GM18498 (cell line): ENCODE results near the gene TRAF3IP3.
A peak's percentile ranks its signal among the peaks of the same experiment; 100 is the strongest.

Experiments used
- ATAC-seq: cut with Tn5 transposase; IDR thresholded peaks from one replicate; pipeline ENCODE4 v1.9.1; 2021; ENCODE audit warnings: mild to moderate bottlenecking, moderate library complexity; ENCODE audit not compliant: unreplicated experiment

The TRAF3IP3 gene

DNA sequence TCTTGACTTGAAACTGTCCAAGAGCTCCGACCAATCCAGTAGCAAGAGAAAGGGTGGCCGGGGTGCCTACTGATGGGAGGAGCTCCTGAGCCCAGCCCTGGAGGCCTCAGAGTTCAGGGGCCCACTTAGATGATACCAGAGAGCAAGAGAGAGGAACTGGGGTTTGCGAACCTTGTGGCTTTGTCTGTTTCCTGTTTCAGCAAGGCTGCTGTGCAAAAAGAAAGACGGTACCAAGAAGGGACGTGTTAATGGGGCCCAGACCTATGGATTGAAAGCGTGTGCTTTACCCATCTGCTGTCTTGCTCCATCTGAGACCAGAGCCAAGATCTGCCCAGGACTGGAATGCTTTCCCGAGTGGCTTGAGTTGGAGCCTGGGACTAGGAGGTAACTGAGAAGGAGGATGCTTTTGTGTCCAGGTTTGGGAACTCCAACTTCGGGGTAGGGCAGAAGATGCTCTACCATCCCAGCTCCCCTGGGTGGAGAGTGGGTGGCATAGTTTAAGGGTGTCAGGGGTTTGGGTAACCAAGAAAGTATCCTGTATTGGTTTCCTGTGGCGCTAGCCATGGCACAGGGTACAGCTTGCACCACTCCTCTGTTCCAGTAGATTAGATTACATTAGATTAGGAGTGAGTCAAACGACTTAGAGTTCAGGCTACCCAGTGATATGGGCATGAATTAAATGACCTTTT lies at the start of gene TRAF3IP3:
Gene TRAF3IP3 (plus strand): TSS at position 128 of the 689 bp plus-strand sequence. CDS start 3,987 bp downstream, outside the sequence.
- peak; percentile 81 for ATAC-seq

DNA sequence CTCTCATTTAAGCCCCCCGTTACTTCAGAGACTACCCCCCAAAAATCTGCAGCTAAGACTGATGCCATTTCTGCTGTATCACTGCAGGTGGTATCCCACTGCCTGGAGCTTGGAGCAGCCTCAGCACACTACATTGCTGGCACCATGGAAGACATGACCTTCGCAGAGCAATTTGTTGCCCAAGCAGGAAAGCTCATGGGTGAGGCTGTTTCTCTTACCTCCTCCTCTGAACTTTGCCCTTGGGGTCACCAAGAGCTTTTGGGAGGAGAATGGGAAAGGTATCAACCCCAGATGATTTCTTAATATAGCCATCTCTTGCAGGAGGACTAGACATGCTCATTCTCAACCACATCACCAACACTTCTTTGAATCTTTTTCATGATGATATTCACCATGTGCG lies 49.2 kb upstream of the TRAF3IP3 start:
- ATAC-seq, result no peak

- ATAC-seq, result no peak
Measured at GRCh38 chr1:209707308-209707707, 48.5 kb upstream of the TRAF3IP3 start.

GRCh38 chr1:209708297-209708696 lies 47.6 kb upstream of the TRAF3IP3 start:
- no peak for ATAC-seq

DNA sequence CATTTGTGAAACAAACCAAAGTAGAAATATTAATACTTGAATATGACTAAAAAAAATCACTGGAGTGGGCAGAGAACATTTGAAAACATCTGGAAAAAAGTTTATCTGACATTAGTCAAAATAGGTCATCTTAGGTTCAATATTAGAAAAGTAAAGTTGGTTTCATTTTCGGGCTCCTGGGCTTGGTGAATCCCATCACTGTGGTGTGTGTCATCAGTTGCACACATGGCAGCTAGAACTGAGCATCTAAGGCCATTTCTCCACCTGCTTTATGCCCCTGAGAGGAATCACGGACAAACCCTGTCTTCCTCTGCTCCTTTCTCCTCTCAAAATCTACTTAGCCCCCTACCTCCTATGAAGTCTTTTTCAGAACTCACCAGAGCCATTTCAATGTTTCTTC lies 45.8 kb upstream of the TRAF3IP3 start:
- peak; percentile 60 for ATAC-seq

- ATAC-seq, result no peak
Measured at GRCh38 chr1:209710847-209711246, 45.0 kb upstream of the TRAF3IP3 start.

GRCh38 chr1:209714338-209714737 lies 41.5 kb upstream of the TRAF3IP3 start:
- no peak for ATAC-seq

DNA sequence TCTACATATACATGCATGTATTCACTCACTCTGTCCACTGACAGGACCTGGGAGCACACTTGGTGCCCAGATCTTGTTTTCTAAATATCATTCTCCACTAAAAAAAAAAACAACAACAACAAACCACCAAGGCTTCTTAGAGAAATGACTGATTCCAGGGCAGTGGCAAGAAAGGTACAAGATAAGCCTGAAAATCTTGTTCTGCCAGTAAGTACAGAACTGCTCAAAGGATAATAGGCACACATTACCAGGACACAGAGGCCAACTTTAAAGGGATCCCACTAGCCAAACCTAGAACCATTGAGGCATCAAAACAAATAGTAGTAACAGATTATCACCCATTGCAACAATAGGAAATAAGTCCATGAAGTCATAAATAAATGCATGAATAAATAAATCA lies 40.5 kb upstream of the TRAF3IP3 start:
- ATAC-seq, result no peak

DNA sequence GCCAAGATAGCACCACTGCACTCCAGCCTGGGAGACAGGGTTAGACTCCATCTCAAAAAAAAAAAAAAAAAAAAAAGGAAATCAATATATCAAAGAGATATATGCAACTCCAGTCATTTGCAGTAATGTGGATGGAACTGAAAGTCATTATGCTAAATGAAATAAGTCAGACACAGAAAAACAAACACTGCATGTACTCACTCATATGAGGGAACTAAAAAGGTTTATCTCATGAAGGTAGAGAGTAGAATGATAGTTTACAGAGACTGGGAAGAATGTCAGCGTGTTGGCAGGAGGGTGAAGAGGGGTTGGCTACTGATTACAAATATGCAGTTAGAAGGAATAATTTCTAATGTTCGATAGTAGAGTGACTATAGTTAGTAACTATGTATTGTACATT lies 38.0 kb upstream of the TRAF3IP3 start:
- ATAC-seq, result no peak

DNA sequence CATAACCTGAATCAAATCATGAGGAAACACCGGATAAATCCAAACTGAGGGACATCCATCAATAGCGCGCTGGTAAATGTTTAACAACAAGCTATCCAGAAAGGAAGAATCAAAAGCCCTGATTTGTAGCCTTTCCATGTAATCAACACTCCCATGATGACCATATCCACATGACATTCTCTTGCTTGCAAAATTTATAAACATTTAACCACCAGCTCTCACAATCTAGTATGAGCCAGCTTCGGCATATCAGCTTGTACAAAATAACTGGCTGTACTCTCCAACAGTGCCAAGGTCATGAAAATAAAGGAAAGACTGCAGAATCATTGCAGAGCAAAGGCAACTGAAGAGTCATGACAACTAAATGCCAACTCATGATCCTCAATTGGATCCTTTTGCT lies 35.5 kb upstream of the TRAF3IP3 start:
- ATAC-seq, result no peak

- no peak for ATAC-seq
Measured at GRCh38 chr1:209720826-209721225, 35.0 kb upstream of the TRAF3IP3 start.

- ATAC-seq, result no peak
Measured at GRCh38 chr1:209721323-209721722, 34.5 kb upstream of the TRAF3IP3 start.

DNA sequence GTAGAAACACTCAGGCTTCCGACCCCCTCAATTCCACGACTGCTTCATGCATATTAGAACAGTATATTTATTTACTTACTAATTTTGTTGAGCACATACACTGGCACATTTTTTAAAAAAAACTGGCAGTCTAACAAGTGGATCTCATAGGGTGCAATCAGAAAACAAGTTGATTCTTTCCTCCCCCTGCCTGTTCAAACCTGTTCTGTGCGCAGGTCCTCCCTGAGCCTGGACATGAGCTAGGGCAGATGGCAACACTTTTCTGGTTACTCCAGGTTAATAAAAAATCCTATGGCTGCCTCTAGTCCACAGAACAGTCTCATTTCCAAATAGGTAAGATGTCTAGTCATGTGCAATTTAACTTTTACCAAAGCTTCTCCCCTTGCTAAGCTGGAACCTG lies 32.6 kb upstream of the TRAF3IP3 start:
- no peak for ATAC-seq

- no peak for ATAC-seq
Measured at GRCh38 chr1:209723756-209724693, 31.8 kb upstream of the TRAF3IP3 start.

DNA sequence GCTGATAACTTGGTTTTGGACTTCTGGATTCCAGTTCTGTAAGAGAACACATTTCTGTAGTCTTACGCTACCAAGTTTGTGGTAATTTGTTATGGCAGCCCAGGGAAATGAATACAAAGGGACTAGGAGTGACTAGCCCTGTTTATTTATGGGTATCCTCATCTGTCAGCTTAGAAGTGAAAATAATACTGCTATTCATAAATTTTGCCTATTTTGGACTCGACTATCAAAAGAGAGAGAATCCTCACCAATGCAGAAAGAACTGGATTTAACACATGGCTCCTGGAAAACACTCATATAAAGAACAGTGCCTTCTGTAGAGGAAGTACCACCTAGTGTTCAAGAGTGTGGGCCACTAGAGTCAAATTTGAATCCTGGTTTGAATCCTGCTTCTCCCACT lies 28.6 kb upstream of the TRAF3IP3 start:
- ATAC-seq, result no peak

- ATAC-seq, result no peak
Measured at GRCh38 chr1:209727785-209728184, 28.1 kb upstream of the TRAF3IP3 start.

GRCh38 chr1:209728466-209728865 lies 27.4 kb upstream of the TRAF3IP3 start:
- ATAC-seq, result no peak

GRCh38 chr1:209729436-209729835 lies 26.4 kb upstream of the TRAF3IP3 start:
- ATAC-seq, result no peak

DNA sequence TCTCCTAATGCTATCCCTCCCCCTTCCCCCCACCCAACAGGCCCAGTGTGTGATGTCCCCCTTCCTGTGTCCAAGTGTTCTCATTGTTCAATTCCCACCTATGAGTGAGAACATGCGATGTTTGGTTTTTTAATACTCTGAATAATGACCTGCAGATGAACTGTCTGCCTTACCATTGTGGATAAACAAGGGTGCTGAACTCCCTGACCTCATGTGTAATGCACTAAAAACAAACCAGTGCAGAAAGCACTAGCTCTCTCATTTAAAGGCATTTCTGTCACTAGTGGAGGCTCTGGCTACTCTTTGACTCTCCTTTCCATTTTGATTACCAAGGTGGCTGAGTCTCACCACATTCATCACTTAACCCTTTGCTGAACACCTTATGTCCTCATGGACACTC lies 23.1 kb upstream of the TRAF3IP3 start:
- ATAC-seq, result no peak

DNA sequence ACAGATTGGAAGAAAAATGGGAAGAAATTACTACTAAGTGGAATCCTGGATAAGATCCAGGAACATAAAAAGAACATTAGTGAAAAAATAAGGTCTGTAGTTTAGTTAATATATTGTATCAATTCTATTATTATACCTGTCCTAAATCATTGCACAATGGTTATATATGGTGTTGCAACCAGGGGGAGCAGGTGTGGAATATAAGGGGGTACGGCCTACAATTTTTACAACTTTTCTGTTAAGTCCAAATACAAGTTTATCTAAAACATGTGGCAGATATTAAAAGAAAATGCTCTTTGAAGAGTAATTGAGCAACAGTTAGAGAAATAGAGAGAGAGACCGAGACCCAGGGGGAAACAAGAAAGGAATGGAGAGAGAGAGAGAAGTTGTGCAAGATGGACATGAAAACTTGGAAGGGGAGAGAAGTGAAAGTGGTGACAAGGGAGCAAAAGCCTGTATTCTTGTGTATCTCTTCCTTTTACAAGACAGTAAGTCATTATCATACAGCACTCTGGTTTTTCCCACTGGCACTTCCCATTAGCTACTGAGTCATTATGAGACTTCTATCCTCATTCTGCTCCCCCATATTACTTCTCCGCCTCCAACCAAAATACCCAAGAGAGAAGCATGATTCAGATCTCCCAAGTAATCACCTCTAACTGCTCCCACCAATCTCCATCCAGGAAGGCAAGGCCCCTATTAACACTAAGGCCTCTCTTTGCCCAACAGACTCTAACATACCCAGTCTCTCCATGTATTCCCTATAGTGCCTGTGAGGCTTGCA lies 22.3 kb upstream of the TRAF3IP3 start:
- no peak for ATAC-seq

DNA sequence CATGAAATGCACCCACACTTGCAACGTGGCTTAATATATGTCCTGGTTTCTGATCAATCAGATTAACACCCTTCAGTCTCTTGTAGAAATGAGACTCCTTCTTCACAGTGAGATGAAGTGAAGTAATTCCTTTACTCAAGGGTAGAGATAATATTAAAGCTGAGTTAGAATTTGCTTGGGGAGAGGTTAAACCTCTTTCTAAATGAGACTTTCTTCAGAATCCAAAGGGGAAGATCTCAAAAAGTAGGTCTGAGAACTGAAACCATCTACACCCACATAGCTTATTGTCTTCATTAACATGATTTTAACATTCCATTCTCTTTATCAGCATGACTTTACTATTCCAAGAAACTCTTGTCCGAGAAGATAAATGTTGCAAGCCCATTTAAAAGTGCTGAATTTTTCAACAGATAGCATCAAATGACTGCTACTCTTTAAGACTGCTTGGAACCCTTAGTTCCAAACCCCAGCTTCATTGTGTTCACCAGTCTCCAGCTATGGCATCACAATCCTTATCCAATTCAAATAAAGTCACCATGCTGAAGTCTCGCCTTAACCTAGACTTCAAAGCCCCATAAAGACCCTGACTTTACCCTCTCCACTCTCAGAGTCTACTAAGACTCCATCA lies 19.2 kb upstream of the TRAF3IP3 start:
- ATAC-seq, result no peak
